HT-29 (cell line): ENCODE measurements around the gene ADARB2. TPM values are rescaled to one million over a fixed set of nuclear protein-coding genes. Genes with fewer than 3 reads are reported as not detected.
"Not testable (repeated sequence)": the region's sequence is repeated elsewhere in the genome, so short reads cannot be mapped to it uniquely, and the experiment has no call there.

Experiments used
- DNase-seq: peaks from one replicate; pipeline ENCODE4 v3.0.0-alpha.2; 2015; ENCODE audit warnings: low spot score
- total RNA-seq: library from RNA; depleted of rRNA; stranded (reverse); fragments of >200 nt; shearing (Covaris generic); gene quantifications from 2 replicates; pipeline ENCODE4 v1.2.3, GENCODE V29; 2014

The ADARB2 gene
- total RNA-seq, 1 experiment from 2014 or later, result not detected

DNA sequence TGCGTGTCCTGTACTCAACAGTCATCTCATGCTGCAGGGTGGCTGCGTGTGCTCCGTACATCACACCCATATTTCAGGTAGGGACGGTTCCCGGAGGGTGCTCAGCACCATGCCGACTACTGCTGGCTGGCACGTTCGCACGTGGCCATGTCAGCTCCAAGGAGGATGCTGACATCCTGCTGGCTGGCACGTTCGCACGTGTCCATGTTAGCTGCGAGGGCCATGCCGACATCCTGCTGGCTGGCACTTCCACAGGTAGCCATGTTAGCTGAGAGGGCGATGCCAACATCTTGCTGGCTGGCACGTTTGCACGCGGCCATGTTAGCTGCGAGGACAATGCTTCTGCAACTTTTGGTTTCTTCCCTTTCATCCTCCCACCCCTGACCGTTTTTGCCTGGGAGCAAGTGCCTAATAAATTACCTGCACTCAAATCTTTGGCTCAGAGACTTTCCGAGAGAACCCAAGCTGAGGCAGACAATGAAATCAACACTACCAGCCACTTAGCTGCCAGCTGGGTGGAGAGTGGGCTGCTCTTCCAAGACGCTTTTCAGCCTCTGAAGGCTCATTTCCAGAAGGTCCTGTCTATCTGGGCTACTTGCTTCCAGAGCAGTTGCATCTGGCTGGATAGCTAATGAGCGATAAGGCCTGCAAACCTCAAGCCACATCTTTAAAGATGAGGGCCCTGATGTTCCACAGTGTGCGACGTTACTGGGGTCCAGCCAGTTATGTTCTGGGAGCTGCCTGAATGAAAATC is 576.6 kb downstream of the ADARB2 start:
- DNase-seq, result no peak

DNA sequence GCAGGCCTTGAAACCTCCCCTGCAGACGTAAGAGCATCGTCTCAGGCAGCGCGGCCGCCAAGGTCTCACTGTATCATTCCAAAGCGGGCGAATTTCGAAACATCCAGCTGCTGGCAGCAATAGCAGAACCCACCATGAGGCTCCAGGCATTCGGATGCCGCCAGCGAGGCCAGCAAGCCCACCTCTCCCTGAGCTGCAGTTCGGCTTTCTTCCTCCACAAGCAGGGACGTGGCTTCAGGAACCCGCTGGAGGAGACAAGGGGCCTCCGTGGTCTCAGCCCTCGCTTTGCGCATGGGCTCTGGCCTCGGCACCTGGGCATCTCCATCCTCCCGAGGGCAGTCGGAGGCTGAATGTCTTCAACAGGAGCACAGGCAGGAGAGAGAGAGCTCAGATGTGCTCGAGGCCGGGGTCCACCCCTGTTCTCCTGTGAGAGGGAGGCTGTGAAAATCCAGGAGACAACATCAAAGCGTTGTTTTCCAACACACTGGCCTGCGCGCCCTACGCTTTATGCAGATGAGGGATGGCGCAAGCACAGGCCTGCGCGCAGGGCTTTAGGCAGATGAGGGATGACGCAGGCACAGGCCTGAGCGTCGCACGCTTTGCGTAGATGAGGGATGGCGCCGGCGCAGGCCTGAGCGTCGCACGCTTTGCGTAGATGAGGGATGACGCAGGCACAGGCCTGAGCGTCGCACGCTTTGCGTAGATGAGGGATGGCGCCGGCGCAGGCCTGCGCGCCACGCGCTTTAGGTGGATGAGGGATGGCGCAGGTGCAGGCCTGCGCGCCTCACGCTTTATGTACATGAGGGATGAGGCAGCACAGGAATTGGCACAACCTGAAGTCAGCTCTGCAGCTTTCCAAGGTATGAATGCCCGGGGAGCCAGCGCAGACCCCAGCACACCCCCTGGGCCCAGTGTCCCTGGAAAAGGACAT is 577.9 kb downstream of the ADARB2 start:
- no peak for DNase-seq

DNA sequence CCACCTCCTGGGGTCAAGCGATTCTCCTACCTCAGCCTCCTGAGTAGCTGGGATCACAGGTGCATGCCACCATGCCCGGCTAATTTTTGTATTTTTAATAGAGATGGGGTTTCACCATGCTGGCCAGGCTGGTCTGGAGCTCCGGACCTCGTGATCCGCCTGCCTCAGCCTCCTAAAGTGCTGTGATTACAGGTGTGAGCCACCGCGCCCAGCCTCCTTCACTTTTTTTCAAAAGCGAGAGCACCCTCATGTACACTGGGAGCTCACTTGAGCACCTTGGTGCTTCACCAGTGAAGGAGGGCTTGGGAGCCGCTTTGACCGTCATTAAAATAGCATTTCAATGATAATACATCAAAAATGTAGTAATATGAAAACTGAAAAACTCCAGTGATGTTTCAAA is 578.8 kb downstream of the ADARB2 start:
- DNase-seq, result not testable (repeated sequence)

DNA sequence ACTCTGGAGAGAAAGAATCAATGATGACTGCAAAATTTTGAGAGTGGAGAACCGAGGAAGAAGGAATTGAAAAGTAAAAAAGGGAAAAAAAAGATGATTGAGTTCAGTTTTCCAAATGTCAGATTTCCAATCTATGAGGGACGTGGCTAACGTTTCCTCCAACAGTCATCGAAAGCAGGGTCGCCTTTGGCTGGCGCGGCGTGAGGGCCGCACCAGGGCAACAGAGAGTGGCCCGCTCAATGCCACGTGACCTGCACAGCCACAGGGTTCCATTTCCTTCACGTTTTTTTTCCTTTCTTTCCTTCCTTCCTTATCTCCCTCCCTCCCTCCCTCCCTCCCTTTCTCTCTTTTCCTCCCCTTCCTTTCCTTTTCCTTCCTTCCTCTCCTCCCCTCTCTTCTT is 579.3 kb downstream of the ADARB2 start:
- no peak for DNase-seq

DNA sequence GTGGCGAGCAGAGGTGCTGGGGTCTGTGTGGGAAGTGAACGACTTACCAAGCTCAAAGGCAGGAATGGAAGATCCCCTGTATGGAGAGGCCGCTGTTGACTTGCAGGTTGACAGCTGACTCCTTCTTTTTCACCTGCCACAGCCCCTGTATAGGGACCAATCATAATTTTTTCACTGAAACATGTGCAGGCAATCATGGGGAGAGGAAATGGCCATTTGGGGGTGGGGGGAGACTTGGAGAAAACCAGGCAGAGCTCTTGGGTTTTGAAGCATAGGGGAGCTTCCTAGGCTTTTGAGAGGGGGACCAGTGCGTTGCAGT is 579.8 kb downstream of the ADARB2 start:
- no peak for DNase-seq

DNA sequence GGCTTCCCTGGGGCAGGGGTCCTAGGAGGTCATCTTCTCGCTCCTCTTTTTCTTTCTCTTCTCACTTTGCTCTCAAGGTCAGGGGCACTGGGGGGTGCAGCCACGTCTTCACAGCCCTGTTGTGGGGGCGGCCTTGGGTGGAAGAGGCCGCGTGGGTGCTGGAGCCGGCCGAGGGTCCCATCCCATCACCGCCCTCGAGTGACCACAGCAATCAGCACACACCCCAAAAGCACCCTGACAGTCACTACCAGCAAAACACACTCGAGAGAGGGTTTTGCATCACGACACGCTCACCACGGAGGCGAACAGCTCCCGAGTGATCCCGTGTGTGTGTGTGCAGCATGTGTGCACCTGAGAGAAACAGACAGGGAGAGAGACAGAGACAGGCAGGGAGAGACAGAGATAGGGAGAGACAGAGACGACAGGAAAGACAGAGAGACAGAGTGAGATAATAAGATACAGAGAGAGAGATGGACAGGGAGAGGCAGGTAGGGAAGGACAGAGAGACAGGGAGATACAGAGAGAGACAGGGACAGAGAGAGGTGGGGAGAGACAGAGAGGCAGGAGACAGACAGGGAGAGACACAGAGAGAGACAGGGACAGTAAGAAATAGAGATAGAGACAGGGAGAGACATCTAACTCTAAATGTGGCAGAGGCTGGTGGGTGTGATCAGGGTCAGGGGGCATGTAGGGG is 580.3 kb downstream of the ADARB2 start:
- DNase-seq, result no peak

DNA sequence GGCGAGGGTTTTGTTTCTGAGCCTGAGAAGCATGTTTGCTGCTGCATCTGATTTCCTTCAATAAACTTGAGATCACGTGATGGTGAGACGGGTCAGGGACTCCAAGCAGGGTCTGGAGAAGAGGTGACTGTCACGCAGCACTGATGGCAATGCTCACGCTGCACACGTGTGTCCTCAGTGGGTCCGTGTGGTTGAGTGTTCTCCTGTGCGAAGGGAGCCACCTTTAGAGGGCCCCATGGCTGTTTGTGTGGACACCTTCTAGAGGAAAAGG is 580.8 kb downstream of the ADARB2 start:
- DNase-seq, result no peak

DNA sequence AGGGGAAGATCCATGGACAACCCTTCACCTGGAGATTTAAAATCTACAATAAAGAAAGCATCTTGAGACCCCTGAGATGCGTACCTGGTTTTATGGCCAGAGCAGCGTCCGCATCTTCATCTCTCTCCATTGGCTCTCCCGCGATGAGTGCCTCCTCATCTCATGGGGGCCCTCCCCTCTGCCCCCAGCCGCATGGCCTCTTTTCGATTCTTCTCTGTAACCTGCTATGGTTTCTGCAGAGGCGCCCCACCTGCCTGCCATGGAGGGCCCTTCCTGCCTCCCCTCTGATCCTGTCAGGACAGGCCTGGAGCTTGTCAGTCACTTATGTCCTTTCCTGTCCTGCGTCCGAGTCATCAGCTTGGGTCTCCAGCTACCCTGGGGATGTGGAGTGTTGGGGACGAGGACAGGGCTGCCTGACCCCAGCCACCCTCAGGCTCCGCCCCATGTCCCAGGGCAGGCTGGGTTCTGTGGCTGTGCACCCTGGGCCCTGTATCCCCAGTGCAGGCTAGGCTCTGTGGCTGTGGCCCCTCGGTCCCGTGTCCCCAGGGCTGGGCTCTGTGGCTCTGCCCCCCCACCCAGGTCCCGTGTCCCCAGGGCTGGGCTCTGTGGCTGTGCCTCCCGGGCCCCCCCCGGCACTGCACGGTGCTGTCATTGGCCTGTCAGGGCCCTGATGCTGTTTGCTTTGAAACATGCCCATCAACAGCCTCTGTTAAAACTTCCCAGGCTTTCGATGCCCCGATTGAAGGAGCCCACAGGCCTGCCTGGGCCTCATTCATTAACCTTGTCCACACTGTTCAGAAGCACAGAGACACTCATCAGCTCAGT is 581.3 kb downstream of the ADARB2 start:
- DNase-seq, result no peak

DNA sequence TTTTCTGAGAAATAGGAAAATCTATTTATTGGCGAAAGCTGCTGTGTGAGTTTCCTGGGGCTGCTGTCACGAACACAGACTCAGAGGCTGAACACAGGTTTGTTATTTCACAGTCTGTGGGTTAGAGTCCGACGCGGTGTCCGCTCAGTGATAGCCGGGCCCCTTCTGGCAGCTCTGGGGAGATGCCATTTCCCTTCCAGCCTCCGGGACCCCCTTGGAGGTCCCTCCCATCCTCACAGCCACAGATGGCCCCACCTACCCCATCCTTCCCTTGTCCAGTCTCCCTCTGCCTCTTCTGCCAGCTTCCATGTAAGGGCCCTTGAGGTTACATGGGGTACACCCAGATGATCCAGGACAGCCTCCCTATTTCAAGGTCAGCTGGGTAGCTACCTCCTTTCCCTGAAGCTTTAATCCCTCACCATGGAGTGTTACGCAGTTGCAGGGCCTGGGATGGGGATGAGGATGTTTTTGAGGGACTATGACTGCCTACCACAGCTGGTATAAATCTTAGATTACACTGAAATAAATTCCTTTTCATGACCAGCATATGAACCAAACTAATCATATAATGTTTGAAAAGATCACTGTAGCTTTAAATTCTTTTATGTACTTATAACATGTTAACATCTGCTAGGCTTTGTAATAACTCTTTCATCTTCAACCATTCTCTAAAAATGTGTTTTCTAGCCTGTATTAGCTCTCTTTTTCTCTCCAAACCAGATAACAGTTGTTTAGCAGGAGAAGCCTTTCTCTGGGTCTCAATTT is 582.6 kb downstream of the ADARB2 start:
- DNase-seq, result no peak

DNA sequence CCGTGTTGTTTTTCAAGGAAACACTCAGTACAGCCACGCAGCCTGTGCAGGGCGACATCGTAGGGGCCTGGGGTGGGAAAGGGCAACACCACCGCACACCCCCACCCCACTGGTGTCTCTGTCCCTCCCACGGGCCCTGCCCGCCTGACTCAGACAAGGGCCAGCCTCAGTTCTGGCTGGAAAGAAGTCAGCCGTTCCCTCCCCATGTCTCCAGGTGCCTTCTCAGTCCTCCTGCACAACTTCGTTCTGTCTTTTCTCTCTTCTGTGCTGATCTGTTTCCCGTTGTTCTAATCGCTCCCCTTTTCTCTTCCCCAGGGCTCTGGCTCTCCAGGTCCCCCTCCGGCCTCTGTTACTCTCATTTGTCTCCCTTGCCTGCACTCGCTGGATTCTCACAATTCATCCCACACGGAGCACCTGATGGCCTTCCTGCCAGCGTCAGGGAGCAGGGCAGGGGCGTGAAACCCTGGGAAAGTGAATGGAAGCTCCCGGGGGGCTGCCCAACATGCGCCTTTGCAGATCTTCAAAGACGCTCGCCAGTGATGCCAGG is 583.4 kb downstream of the ADARB2 start:
- DNase-seq, result no peak

DNA sequence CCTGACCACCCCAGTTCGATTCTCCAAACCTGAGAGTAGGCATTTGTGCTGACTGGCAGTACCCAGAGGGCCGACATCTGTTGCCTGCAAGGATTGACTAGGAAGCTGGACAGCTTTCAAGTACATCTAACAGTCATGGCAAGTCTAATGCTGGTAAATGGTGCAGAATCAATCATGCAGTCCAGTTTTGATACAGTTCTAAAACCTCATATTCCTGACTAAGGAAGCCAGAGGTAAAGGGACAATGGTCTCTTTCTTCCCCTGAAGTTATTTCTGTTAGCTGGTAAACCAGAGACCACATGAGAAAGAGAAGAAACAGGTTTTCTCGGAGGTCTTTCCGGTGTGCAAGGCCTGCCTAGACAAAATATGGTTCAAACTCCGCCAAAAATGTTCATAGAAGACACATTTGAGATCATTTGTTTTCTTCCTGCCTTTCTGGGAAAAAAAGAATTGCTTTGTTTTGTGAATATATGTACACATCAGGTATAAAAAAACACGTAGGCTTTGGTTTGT is 584.0 kb downstream of the ADARB2 start:
- no peak for DNase-seq

DNA sequence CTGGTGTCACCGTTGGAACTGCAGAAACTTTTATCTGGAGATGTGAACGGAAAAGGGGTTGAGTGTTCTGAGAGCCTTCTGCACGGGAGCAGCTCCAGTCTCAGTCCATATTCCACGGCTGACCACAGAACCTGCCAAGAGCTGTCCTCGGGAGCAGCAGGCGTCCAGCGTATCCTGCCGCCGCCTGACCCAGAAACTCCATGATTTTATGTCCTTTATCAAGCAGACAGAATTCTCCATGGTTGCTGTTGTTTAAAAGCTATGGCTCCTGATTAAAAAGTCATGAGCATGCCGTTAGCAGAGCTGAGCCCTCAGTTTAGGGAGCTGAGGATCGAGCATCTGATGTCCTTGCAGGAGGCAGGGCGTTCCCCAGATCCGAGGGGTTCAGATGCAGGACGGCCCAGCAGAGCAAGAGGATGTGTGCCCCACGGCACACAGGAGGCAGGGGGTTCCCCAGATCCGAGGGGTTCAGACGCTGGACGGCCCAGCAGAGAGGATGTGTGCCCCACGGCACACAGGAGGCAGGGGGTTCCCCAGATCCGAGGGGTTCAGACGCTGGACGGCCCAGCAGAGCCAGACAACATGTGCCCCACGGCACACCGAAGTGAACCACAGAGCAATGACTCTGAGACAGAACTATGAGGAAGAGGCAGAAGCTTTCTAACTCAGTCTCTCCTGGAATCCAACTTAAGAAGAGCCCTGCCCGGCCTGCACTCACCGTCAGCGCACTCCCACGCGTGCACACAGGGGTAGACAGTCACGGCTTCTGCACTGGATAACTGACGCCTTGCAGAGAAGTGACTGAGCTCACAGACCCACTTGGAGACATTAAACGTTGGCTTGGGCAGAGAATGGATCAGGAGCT is 584.7 kb downstream of the ADARB2 start:
- DNase-seq, result no peak

DNA sequence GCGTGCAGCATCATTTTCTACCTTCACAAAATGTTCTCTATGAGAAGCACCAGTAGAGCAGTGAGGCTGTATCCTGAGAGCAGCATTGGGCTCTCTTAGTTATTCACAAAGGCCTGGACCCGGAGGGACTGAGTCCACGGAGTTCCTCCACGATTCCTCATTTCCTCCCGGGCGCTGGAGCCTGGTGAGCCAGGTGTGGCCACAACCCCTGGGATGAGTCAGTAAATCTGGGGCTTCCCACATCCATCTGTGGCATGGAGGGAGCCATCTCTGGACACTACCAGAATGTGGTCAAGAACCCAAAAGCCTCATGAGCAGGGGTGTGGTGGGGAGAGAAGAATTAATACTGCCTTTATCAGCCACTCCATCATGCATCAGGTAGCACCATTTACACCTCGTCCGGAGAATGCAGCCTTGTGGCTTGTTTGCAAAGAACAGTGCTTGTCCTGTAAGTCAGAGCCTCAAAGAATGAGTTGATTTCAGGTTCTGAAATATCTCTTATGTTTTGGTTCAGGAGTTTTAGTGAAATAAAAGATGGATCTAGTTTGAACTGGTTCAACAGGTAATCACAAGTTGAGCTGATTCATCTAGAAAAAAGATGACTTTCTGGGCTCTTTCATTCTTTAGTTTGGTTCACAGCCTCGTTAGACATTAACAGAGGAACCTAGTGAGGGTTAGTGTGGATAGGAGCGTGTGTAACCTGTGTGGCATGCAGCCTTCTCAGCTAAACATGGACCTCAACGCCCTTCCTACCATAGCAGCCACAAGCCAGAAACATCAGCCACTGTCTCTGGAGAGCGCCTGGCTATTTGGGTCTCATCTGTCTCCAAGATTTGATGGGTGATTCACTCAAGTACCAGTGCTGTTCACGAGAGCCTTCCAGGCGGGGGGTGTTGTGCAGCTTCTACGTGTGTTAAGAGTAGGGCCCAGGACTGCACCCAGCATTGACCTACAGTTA is 586.0 kb downstream of the ADARB2 start:
- no peak for DNase-seq

DNA sequence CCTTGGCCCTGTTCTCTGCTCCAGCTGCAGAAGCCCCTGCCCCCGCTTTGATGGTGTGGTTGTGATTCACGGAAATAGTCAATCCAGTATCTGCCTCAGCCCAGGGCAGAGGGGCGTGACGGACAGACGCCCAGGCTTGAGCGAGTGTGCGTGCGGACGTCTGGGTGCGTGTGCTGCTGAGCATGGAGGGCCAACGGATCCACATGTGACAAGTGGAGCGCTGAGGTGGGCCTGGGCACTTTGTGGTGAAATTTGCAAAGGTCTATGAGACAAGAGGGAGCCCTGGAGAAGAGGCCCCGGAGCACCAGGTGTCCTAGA is 586.7 kb downstream of the ADARB2 start:
- no peak for DNase-seq

DNA sequence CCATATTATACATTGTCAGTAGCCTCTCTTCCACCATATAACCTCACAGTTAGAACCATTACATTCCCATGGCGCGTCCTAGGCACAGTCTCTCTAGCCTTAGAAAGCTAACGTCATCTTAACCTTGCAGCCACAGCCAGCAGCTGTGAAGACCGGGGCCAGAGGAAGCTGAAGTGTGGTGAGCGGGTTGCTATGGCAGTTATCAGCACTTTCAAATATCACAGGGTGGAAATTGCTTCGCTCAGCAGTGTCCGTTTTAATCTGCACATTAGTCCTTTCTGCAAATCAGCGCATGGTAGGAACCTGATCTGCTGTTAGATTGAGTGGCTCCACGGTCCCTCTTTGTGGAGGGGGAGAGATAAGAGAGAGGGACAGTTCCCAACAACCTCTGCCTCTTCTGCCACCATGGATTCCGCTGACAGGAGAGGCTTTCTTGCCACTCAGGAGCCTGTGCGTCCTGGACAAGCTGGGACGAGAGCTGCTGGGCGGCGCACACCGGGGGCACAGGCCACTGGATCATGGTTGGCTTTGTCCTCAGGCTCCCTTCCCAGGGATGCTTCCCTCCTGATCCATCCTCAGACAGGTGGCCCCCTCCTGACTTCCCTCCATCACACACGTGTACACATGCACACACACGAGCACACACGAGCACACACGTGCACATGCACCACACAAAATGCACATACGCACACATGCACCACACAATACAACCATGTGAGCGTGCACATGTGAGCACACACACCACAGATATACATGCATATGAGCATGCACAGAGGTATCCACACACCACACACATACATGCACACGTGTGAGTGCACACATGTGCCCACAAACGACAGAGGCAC is 587.3 kb downstream of the ADARB2 start:
- DNase-seq, result peak; percentile 4

DNA sequence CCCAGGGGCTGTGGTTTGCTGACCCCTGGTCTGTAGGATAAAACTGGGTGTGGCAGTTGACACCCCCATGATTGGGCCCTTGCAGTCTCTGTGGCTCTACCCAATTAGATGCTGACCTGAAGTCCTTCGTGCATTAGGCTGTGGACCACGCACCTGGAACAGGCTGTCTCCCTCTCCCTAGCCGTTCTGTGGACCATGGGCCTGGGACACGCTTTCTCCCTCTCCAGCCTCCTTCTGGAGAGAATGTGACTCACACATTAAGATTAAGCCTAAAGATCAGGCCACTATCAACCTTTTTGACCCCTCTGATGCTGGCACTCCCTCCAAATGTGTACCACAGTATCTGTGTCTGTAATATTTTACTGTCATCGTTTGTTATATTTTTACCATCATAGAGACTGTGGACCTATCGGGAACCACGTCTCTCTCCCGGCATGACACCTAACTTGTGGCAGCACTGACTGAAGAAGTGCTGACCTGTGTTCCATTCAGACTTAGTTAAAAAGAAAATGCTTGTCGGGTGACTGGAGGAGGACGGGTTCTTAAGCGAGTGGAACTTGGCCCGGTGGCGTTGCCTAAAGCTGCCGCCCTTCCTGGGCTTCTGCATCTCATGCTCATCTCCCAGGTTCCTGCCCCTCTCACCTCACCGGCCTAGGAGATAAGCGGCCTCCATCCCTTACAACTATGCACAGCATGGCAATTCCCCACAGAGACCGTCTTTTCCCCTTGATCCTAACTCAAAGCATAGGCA is 588.3 kb downstream of the ADARB2 start:
- no peak for DNase-seq

DNA sequence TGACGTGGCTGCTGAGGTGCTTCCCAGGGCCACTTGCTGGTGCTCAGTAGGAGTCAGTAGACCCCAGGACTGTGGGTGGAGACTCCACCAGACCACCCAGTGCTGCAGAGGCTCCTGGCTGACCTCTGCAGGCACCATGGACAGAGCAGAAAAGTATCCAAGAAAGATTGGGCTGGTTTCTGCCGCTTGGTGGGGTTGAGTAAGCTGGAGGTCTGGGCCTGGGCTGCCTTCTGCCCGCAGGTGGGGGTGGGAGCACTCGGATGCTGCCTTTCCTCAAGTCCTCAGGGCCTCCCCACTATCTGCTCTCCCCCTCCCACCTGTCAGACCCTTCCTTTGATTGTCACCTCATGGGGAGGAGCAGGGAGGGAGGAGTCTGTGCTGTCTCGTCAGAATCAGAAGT is 589.5 kb downstream of the ADARB2 start:
- DNase-seq, result no peak
